HepG2 (cell line): Measurements from ENCODE around the gene PASK. TPM values are rescaled to one million over a fixed set of nuclear protein-coding genes. Genes with fewer than 3 reads are reported as not detected.
A peak's percentile ranks its signal among the peaks of the same experiment; 100 is the strongest.

Source experiments
- ATAC-seq: fragments of 200-7000 bp; cut with Tn5 transposase; 3 replicates; pipeline ENCODE4 v1.9.1; 2020; ENCODE audit warnings: mild to moderate bottlenecking, moderate library complexity
- BruUV-seq: library from RNA; stranded (reverse); fragments of 400-500 nt; replicated peaks from 2 replicates; lab custom pipeline; 2021; lab: Mats Ljungman, UMichigan
- CTCF ChIA-PET: fragments of 300-600 bp; formaldehyde crosslinking; extraction: SDS; loops from one replicate; lab custom pipeline; 2021; ENCODE audit warnings: low total read pairs, inconsistent platforms, low intra/inter-chr PET ratio; lab: Yijun Ruan, JAX
- POLR2A ChIA-PET: fragments of 350-600 bp; sonication (Branson Sonifier 250); formaldehyde crosslinking; loops from one replicate; lab custom pipeline; 2020; ENCODE audit warnings: antibody characterized with exemption, inconsistent platforms; lab: Yijun Ruan, JAX
- DNase-seq: peaks from one replicate; pipeline ENCODE4 v3.0.0-alpha.2; 2015; ENCODE audit warnings: low spot score
- FAIRE-seq: peaks from 3 replicates; lab custom pipeline; 2011; peaks lifted over from hg19 to GRCh38; lab: Jason Lieb, UNC
- H2AFZ ChIP-seq: one replicate; pipeline ENCODE4 v1.6.1; 2011; ENCODE audit warnings: low read length, inconsistent platforms
- H3K27ac ChIP-seq: fragments of 300-600 bp; 3 replicates; pipeline ENCODE4 v1.8.0; 2011; ENCODE audit warnings: mixed run types, mild to moderate bottlenecking, mixed read lengths, low read length, inconsistent platforms; ENCODE audit not compliant: insufficient read depth; ENCODE audit errors: extremely low read length
- H3K27me3 ChIP-seq, 2 experiments: fragments of 200-600 bp in 1 of 2; 2 replicates in 1 of 2; 3 replicates in 1 of 2; pipeline versions ENCODE4 v1.6.0 to v1.8.0; 2011; ENCODE audit warnings: low read length in 2 of 2, mild to moderate bottlenecking in 2 of 2, moderate library complexity in 2 of 2, inconsistent platforms in 1 of 2; ENCODE audit not compliant: insufficient read depth in 2 of 2, control insufficient read depth in 1 of 2
- H3K36me3 ChIP-seq, 2 experiments: fragments of 200-600 bp in 1 of 2; replicated peaks in 1 of 2; 2 replicates in 1 of 2; 3 replicates in 1 of 2; pipeline versions ENCODE4 v1.5.1 to v1.8.0; 2011; ENCODE audit warnings: low read length in 2 of 2, inconsistent platforms in 1 of 2; ENCODE audit not compliant: insufficient read depth in 2 of 2, control insufficient read depth in 1 of 2
- H3K4me1 ChIP-seq: 2 replicates; pipeline ENCODE4 v1.5.1; 2012; ENCODE audit warnings: low read length, inconsistent platforms; ENCODE audit not compliant: insufficient read depth
- H3K4me2 ChIP-seq: 2 replicates; pipeline ENCODE4 v1.6.0; 2011; ENCODE audit warnings: low read depth, low read length, inconsistent platforms
- H3K4me3 ChIP-seq, 3 experiments: fragments of 200-600 bp in 1 of 3; sonication (generic), shearing (Covaris generic) in 1 of 3; replicated peaks in 1 of 3; 2 replicates each; pipeline ENCODE4 v1.5.1; 2011 to 2016; ENCODE audit warnings: low read length in 3 of 3, inconsistent platforms in 2 of 3, low read depth in 2 of 3, mild to moderate bottlenecking in 2 of 3, control low read depth in 1 of 3, mixed read lengths in 1 of 3; ENCODE audit not compliant: insufficient read depth in 1 of 3
- H3K79me2 ChIP-seq: one replicate; pipeline ENCODE4 v1.6.1; 2011; ENCODE audit warnings: low read length, inconsistent platforms; ENCODE audit not compliant: insufficient read depth
- H3K9ac ChIP-seq: 2 replicates; pipeline ENCODE4 v1.6.0; 2011; ENCODE audit warnings: mild to moderate bottlenecking, low read depth, low read length, inconsistent platforms; ENCODE audit not compliant: insufficient read depth
- H3K9me3 ChIP-seq: 2 replicates; pipeline ENCODE4 v1.5.1; 2012; ENCODE audit warnings: mild to moderate bottlenecking, low read length
- H4K20me1 ChIP-seq: 2 replicates; pipeline ENCODE4 v1.6.0; 2011; ENCODE audit warnings: inconsistent platforms, mild to moderate bottlenecking, low read length, moderate library complexity; ENCODE audit not compliant: insufficient read depth
- ATM ChIP-seq: fragments of 450-650 bp; IDR thresholded peaks from 2 replicates; pipeline ENCODE4 v1.7.1; 2017; ENCODE audit warnings: mild to moderate bottlenecking, borderline replicate concordance
- ELF1 ChIP-seq: sonication (generic); formaldehyde crosslinking; IDR thresholded peaks from 2 replicates; pipeline ENCODE4 v1.4.0; 2020; ENCODE audit warnings: missing genetic modification reagents
- GRHL1 ChIP-seq: sonication (generic); formaldehyde crosslinking; conservative IDR thresholded peaks from 2 replicates; pipeline ENCODE4 v1.8.0; 2022; ENCODE audit warnings: missing genetic modification reagents
- HNF1B ChIP-seq: sonication (generic); formaldehyde crosslinking; IDR thresholded peaks from 2 replicates; pipeline ENCODE4 v1.5.1; 2020; ENCODE audit warnings: mild to moderate bottlenecking, moderate library complexity, missing genetic modification reagents
- HNF4A ChIP-seq: sonication (generic); formaldehyde crosslinking; IDR thresholded peaks from 2 replicates; pipeline ENCODE4 v1.4.0; 2020; ENCODE audit warnings: missing genetic modification reagents
- HNRNPL ChIP-seq: fragments of 200-400 bp; formaldehyde crosslinking; IDR thresholded peaks from 2 replicates; pipeline ENCODE4 v1.6.1; 2017; ENCODE audit warnings: mild to moderate bottlenecking, low read depth, low read length
- HOXA9 ChIP-seq: sonication (generic); formaldehyde crosslinking; IDR thresholded peaks from 2 replicates; pipeline ENCODE4 v1.8.1; 2022; ENCODE audit warnings: missing genetic modification reagents, mild to moderate bottlenecking, moderate library complexity, borderline replicate concordance
- REPIN1 ChIP-seq: sonication (generic); formaldehyde crosslinking; IDR thresholded peaks from 2 replicates; pipeline ENCODE4 v1.8.0; 2022; ENCODE audit warnings: missing genetic modification reagents, low read depth, mild to moderate bottlenecking, borderline replicate concordance
- RFXAP ChIP-seq: sonication (generic); formaldehyde crosslinking; IDR thresholded peaks from 2 replicates; pipeline ENCODE4 v1.4.0; 2020; ENCODE audit warnings: missing genetic modification reagents, borderline replicate concordance
- SNRNP70 ChIP-seq: fragments of 200-400 bp; formaldehyde crosslinking; IDR thresholded peaks from 2 replicates; pipeline ENCODE4 v1.6.1; 2017; ENCODE audit warnings: mild to moderate bottlenecking, low read depth, low read length, moderate library complexity
- ZBTB38 ChIP-seq: sonication (generic); formaldehyde crosslinking; IDR thresholded peaks from 2 replicates; pipeline ENCODE4 v1.5.1; 2020; ENCODE audit warnings: mild to moderate bottlenecking, missing genetic modification reagents
- ZNF205 ChIP-seq: IDR thresholded peaks from 2 replicates; pipeline ENCODE4 v1.6.1; 2018; ENCODE audit warnings: missing biosample characterization, missing genetic modification reagents
- ZNF331 ChIP-seq: sonication (generic); formaldehyde crosslinking; IDR thresholded peaks from 2 replicates; pipeline ENCODE4 v1.4.0; 2020; ENCODE audit warnings: missing genetic modification reagents
- ZNF652 ChIP-seq: IDR thresholded peaks from 2 replicates; pipeline ENCODE4 v1.6.1; 2016; ENCODE audit warnings: low read depth, borderline replicate concordance
- ZNF703 ChIP-seq: sonication (generic); formaldehyde crosslinking; IDR thresholded peaks from 2 replicates; pipeline ENCODE4 v1.5.1; 2020; ENCODE audit warnings: missing genetic modification reagents, mild to moderate bottlenecking, moderate library complexity, borderline replicate concordance
- WGBS: methylation state at CpG from one replicate; pipeline ENCODE4 v1.1.6; 2017; ENCODE audit warnings: low lambda C conversion rate; 5-methylcytosine and 5-hydroxymethylcytosine counted together
- in situ Hi-C: cut with HindIII; loops from 2 replicates; pipeline ENCODE4 v1.10.0; 2017; ENCODE audit warnings: low pct_unique_long_range_greater_than_20kb; ENCODE audit not compliant: extremely low pct_ligation_motif_present
- intact Hi-C: fragments of 100-400 bp; cut with micrococcal nuclease; formaldehyde crosslinking; loops from one replicate; pipeline ENCODE4 v1.10.0; 2022; ENCODE audit not compliant: unreplicated experiment
- polyA plus RNA-seq, 8 experiments: library from polyadenylated mRNA; depleted of rRNA in 3 of 8; stranded (reverse) in 7 of 8; unstranded in 1 of 8; fragments of >200 nt; fragmentation: Illumina TruSeq in 4 of 8; extraction: Trizol in 4 of 8; gene quantifications; 2 replicates each; pipeline versions ENCODE4 v1.2.1 to v1.2.3, GENCODE V29; 2011 to 2016; ENCODE audit warnings: low read depth in 4 of 8, missing spikeins in 1 of 8, mixed read lengths in 1 of 8; ENCODE audit not compliant: insufficient read depth in 1 of 8
- total RNA-seq, 5 experiments: library from RNA; depleted of rRNA; stranded (reverse); fragments of >200 nt; fragmentation: Illumina TruSeq; extraction: Trizol; gene quantifications; 2 replicates each; pipeline ENCODE4 v1.2.3, GENCODE V29; 2016; ENCODE audit warnings: low read depth in 1 of 5
- TF ChIP-seq, protein P1 (sequence below): IDR thresholded peaks from 2 replicates; pipeline ENCODE4 v1.6.1; 2016; ENCODE audit warnings: missing compliant biosample characterization, missing genetic modification reagents, borderline replicate concordance
- TF ChIP-seq, protein P2 (sequence below): sonication (generic); formaldehyde crosslinking; IDR thresholded peaks from 2 replicates; pipeline ENCODE4 v1.4.0; 2020; ENCODE audit warnings: missing genetic modification reagents

The PASK gene
- total and polyA plus RNA-seq, 2 of the 13 experiments (the other 11 are each of a cell fraction or from before 2014, with no cell fraction given): 6.9 to 17.0 TPM

GRCh38 chr2:241142593-241142992, 6.7 kb downstream of the PASK start:
- no peak overlapping the region for H2AFZ ChIP-seq
- 0 out of 2 replicates have a peak overlapping the region, but pooled peaks have one; percentile 4 for H3K9ac ChIP-seq
- no peak overlapping the region for H3K4me2 ChIP-seq
- no TSS peak for BruUV-seq
- peaks cover 2% of the 10 kb centered on the region for H3K79me2 ChIP-seq
- H3K36me3 ChIP-seq: peaks cover 8 to 13% of the 10 kb centered on the region in 2 experiments; a peak in 4 of 5 replicates
- H3K27me3 ChIP-seq: no peaks in the 10 kb centered on the region
- no peak overlapping the region for H3K27ac ChIP-seq
- TF ChIP-seq REPIN1 (CRISPR knock-in tag) (no peak), ZBTB38 (CRISPR knock-in tag) (peak; percentile 53; the same call in 1 of the 2 replicates), HNRNPL (no peak), GRHL1 (CRISPR knock-in tag) (no peak), RFXAP (no peak), HNF1B (CRISPR knock-in tag) (no peak), ATM (no peak), ZNF331 (CRISPR knock-in tag) (no peak), SNRNP70 (no peak), ELF1 (CRISPR knock-in tag) (no peak), ZNF205 (CRISPR knock-in tag) (no peak), HNF4A (CRISPR knock-in tag) (peak; percentile 29; the same call in 1 of the 2 replicates), ZNF652 (CRISPR knock-in tag) (no peak), ZNF703 (CRISPR knock-in tag) (no peak), HOXA9 (CRISPR knock-in tag) (no peak)
- TF ChIP-seq, protein P1, sequence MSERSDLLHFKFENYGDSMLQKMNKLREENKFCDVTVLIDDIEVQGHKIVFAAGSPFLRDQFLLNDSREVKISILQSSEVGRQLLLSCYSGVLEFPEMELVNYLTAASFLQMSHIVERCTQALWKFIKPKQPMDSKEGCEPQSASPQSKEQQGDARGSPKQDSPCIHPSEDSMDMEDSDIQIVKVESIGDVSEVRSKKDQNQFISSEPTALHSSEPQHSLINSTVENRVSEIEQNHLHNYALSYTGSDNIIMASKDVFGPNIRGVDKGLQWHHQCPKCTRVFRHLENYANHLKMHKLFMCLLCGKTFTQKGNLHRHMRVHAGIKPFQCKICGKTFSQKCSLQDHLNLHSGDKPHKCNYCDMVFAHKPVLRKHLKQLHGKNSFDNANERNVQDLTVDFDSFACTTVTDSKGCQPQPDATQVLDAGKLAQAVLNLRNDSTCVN: no peak
- TF ChIP-seq, protein P2, sequence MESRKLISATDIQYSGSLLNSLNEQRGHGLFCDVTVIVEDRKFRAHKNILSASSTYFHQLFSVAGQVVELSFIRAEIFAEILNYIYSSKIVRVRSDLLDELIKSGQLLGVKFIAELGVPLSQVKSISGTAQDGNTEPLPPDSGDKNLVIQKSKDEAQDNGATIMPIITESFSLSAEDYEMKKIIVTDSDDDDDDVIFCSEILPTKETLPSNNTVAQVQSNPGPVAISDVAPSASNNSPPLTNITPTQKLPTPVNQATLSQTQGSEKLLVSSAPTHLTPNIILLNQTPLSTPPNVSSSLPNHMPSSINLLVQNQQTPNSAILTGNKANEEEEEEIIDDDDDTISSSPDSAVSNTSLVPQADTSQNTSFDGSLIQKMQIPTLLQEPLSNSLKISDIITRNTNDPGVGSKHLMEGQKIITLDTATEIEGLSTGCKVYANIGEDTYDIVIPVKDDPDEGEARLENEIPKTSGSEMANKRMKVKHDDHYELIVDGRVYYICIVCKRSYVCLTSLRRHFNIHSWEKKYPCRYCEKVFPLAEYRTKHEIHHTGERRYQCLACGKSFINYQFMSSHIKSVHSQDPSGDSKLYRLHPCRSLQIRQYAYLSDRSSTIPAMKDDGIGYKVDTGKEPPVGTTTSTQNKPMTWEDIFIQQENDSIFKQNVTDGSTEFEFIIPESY: peak; percentile 96
- FAIRE-seq (peak; percentile 23), ATAC-seq (peak; percentile 56), DNase-seq (no peak)
- CTCF ChIA-PET: no interaction called here
- H3K4me1 ChIP-seq: peaks cover 20% of the 10 kb centered on the region
- POLR2A ChIA-PET: no interaction called here
- H3K4me3 ChIP-seq: no peak overlapping the region
- 87% methylated on average over 9 of the region's 9 CpGs for WGBS
- intact Hi-C loops (no loop called here), in situ Hi-C loops (no loop called here)
- no peaks in the 10 kb centered on the region for H3K9me3 ChIP-seq
- H4K20me1 ChIP-seq: no peaks in the 10 kb centered on the region
